HG03457 (cell line): Measurements from ENCODE around the gene ACADS.

Source experiments
- ATAC-seq: cut with Tn5 transposase; IDR thresholded peaks from one replicate; pipeline ENCODE4 v1.9.1; 2021; ENCODE audit warnings: moderate number of reproducible peaks; ENCODE audit not compliant: unreplicated experiment

The ACADS gene

DNA sequence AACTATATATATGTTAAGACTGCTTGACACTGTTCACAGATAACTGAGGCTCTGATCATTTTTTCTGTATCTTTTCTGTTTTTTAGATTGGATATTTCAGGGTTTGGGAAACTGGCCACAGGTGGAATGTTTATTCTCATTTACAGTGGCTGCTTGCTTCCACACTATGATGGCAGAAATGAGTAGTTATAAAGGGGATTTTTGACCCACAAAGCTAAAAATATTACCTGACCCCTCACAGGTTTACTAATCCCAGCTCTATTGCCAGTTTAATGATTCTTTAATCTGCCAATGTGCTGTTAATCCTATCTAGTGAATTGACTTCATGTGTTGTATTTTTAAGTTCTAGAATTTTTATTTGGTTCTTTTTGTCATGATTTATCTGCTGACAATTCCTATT lies 29.6 kb downstream of the ACADS start:
- no peak for ATAC-seq

DNA sequence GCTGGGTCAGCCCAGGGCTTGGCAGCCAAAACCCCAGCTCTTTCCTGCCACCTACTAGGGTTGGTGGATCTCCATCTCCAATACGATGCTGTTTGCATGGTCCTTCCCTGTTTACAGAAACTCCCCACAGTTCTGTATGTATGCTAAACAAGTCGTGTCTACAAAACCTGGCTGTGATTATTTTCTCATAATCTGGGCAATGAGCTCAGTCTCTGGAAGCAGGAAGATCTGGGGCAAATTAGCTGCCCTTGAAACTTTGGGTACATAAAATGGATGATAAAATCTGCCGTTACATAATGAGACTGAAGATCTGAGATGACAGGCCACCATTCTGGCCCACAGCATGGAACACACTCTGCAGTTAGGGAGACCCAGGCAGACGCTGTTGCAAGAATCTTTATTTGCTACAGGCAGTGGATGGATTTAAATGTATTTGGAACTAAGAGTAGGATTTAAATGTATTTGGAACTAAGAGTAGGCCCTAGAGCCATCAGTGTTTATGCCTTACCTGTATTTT lies 31.7 kb downstream of the ACADS start:
- ATAC-seq = no peak

GRCh38 chr12:120757949-120758348 lies 32.3 kb downstream of the ACADS start:
- no peak for ATAC-seq

GRCh38 chr12:120758798-120759590 lies 33.4 kb downstream of the ACADS start:
- ATAC-seq = no peak

GRCh38 chr12:120759591-120760348 lies 34.1 kb downstream of the ACADS start:
- ATAC-seq = no peak

DNA sequence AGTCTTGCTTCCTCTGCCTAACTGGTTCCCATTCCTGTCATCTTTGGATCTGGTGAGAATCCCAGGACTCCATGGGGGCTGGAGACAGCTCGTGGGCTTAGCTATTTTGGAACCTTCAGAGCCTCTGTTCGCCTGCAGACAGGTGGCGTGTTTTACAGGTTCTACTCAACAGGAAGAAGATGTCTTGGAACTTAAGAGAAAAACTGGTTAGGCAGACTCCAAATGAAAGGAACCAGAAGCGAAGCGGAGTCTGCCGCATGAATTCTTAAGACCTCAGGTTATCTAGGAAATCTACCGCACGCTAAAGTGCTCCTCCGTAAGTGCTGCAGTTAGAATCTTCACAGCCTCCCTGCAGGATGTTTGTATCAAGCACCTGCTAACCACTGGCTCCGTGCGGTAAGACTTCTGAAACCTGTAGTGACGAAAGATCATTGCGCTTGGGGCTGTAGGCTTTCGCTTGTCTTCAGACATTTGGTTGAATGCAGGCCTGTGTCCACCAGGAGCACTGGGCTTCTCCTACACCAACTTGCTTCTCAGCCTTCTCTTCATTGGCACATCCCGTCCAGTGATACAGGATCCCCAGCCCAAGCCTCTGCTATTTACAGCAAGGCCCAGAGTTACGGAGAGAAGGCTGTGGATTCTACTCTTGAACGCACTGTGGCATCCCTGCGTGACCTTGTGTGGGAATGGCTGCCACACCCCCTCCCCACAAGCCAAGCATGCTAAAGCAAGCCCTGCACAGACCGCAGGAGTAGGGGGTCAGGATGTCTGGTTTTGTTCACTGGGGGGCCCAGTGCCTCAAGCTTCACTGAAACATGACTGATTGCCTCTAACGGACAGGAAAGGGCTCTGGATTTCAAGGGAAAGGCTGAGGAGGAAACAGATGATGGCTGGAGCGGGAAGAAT lies 35.0 kb downstream of the ACADS start:
- ATAC-seq = no peak

DNA sequence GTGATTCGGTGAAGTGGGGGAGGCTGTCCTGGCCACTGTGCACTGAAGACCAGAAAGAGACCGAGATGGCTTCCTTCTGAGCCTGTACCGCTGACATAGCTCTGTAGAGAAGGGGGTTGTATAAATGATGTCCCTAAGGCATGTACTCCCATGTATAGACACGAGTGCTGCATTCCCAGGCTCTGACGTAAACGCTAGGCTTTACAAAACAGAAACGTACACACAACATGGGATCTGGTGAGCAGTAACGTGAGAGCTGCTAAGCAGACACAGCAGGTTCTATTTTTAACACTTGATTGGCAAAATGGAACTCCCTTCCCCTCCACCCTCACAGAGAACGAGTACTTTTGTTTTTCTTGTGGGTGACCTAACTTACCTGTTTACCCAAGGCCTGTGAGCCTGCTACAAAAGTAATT lies 35.9 kb downstream of the ACADS start:
- ATAC-seq = no peak

- ATAC-seq = no peak
Measured at GRCh38 chr12:120762086-120762485, 36.5 kb downstream of the ACADS start.

- ATAC-seq = no peak
Measured at GRCh38 chr12:120763250-120763649, 37.6 kb downstream of the ACADS start.

GRCh38 chr12:120764816-120765215 lies 39.2 kb downstream of the ACADS start:
- ATAC-seq = no peak

- ATAC-seq = no peak
Measured at GRCh38 chr12:120766566-120766965, 40.9 kb downstream of the ACADS start.

GRCh38 chr12:120767071-120768024 lies 41.7 kb downstream of the ACADS start:
- ATAC-seq = no peak

DNA sequence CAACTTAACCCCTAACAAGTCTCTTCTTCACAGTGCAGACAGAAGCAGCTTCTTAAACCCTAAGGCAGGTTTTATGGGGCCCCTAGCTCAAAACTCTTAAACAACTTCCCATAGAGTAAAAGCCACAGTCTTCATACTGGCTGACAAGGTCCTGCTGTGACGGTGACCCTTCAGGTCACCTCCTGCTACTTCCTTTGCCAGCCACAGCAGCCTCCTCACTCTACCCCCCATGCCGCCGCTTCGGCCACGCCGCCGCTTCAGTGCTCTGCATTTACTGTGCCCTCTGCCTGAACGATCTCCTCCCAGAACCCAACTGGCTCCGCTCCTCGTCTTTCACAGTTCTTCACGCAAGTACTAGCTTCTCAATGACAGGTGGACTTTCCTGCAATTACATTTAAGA lies 45.5 kb downstream of the ACADS start:
- no peak for ATAC-seq

GRCh38 chr12:120774169-120774916 lies 48.7 kb downstream of the ACADS start:
- no peak for ATAC-seq

DNA sequence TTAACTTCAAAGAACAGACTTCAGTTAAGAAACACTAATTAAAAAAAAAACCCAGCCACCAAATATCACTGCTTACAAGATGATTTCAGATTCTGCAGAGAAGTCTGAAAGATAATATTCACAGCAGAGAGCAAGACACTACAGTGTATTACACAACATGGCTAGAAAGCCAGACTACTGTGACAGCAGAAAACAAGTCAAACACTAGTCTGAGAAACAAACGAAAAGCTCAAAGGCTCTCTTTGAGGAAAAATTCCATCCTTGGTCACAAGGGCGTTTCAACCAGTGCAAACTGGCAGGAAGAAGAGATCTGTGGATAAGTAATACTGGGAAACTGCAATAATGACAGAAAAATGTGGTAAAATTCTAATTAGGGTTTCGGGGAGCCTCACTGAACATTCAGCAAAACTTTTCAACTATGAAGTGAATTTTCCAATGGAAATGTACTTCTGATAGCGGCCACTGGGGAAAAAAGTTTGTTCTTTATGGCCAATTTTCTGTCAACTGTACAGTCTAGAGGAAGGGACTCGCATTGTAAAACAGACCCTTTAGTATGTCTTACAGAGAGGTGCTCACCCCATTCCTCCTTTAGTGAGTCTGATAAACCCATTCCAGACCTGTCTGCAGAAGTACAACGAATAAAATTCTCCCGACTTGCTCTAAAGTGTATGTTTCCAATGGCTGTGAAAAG lies 50.4 kb downstream of the ACADS start:
- no peak for ATAC-seq

DNA sequence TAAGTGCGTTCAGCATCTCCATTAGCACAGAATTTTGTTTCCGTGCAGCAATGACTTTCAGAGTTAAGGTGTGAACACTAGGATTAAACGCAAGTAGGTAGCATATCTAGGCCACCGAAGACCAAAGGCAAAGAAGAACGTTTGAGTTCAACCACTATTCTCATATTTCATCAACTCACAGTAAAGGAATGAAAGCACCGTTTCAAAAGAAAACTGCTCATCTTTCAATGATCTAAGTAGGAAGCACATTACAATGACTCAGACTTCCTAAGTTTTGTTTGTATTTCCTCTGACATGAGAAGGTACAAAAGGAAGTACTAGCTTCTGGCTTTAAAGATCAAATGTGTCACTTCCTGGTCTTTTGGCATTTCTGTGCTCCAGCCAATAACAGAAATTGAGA lies 57.6 kb downstream of the ACADS start:
- ATAC-seq = no peak

DNA sequence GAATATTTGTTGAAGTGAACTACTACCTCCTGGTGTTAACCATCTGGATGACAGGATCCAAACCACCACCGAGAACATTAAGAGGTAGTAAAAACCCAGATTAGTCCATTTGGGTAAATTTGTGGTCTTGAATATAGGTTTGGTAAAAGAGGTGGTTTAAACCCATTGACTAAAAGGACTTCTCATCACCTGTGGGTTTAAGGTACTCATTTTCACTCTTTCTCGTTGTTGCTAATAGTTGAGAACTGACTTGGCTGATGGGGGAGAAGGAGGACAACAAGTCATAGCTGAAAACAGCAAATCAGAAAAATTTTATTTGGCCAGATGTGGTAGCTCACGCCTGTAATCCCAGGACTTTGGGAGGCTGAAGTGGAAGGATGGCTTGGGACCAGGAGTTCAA lies 59.2 kb downstream of the ACADS start:
- ATAC-seq = no peak

GRCh38 chr12:120787889-120788288 lies 62.3 kb downstream of the ACADS start:
- ATAC-seq = no peak
